ENCODE results near the gene TLL2. TPM values are rescaled to one million over a fixed set of nuclear protein-coding genes. Genes with fewer than 3 reads are reported as not detected.

The TLL2 gene
- total RNA-seq, 1 experiment from 2014 or later, result 0.14 TPM

DNA sequence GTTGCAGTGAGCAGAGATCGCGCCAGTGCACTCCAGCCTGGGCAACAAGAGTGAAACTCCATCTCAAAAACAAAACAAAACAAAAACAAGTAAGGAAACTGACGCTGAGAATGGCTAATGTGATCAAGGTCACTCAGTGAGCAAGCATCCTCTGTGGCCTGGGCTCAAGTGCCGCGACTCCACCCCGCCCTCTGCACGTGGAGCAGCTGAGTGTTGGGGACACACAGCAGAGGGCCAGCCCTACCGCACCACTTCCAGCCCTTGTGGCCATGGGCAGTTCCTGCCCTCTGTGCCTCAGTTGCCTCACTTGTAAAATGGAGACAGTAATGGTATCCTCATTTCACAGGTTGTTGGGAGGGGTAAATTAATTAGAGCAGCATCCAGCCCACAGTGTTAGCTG lies 134.0 kb downstream of the TLL2 start:
- Mint-ChIP-seq H3K27me3 (ENCODE audit: insufficient read depth, unreplicated experiment) (peaks cover 4% of the 10 kb centered on the region), H3K4me3 (ENCODE audit: unreplicated experiment) (no peak overlapping the region), H3K36me3 (ENCODE audit: insufficient read depth, unreplicated experiment) (no peaks in the 10 kb centered on the region), H3K9me3 (ENCODE audit: unreplicated experiment) (no peaks in the 10 kb centered on the region), H3K27ac (ENCODE audit: unreplicated experiment) (no peak overlapping the region), H3K4me1 (ENCODE audit: low read depth, unreplicated experiment) (peaks cover 6% of the 10 kb centered on the region)
- no peaks in the 10 kb centered on the region for H3K36me3 ChIP-seq (ENCODE audit: control insufficient read depth, insufficient read depth, low read length)
- no TSS peak for BruUV-seq (replicated peaks)
- CTCF ChIA-PET, result no interaction called here
- no peaks in the 10 kb centered on the region for H3K27me3 ChIP-seq (replicated peaks; ENCODE audit: control insufficient read depth, insufficient read depth, low read length)
- H3K4me3 ChIP-seq (ENCODE audit: low read depth, low read length), result no peak overlapping the region
- TF ChIP-seq, protein P1, sequence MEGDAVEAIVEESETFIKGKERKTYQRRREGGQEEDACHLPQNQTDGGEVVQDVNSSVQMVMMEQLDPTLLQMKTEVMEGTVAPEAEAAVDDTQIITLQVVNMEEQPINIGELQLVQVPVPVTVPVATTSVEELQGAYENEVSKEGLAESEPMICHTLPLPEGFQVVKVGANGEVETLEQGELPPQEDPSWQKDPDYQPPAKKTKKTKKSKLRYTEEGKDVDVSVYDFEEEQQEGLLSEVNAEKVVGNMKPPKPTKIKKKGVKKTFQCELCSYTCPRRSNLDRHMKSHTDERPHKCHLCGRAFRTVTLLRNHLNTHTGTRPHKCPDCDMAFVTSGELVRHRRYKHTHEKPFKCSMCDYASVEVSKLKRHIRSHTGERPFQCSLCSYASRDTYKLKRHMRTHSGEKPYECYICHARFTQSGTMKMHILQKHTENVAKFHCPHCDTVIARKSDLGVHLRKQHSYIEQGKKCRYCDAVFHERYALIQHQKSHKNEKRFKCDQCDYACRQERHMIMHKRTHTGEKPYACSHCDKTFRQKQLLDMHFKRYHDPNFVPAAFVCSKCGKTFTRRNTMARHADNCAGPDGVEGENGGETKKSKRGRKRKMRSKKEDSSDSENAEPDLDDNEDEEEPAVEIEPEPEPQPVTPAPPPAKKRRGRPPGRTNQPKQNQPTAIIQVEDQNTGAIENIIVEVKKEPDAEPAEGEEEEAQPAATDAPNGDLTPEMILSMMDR (IDR thresholded peaks at IDR 0.05; ENCODE audit: insufficient read depth in 1 of 2, low read depth in 1 of 2, low read length in 1 of 2, severe bottlenecking in 1 of 2, unreplicated experiment in 1 of 2), result no peak
- H3K4me1 ChIP-seq, result peaks cover 5% of the 10 kb centered on the region
- intact Hi-C loops (cut with micrococcal nuclease; ENCODE audit: unreplicated experiment), result no loop called here
- POLR2A ChIA-PET, result no interaction called here
- H3K9me3 ChIP-seq, result no peaks in the 10 kb centered on the region
- DNase-seq, result no peak

DNA sequence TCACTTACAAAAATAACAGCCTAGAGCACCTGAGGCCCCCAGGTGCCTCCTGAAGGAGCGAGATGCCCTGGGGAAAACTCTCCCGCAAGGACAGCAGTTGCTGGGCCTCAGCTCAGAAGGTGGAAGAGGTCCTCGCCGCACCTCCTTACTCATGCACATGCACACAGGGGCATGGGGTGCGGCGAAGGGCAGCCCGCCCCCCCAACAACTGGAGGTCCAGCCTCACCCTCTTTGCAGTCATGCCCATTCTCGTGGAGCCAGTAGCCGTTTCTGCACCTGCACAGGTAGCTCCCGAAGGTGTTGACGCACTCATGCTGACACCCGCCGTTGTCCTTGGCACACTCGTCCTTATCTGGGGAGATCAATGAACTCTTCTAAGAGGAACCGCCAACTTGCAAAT lies 135.0 kb downstream of the TLL2 start:
- Histone ChIP-seq H3K4me3 (ENCODE audit: low read depth, low read length) (no peak overlapping the region), H3K36me3 (ENCODE audit: control insufficient read depth, insufficient read depth, low read length) (no peaks in the 10 kb centered on the region), H3K4me1 (peaks cover 5% of the 10 kb centered on the region), H3K27me3 (replicated peaks; ENCODE audit: control insufficient read depth, insufficient read depth, low read length) (no peaks in the 10 kb centered on the region), H3K9me3 (no peaks in the 10 kb centered on the region)
- CTCF ChIA-PET, result no interaction called here
- intact Hi-C loops (cut with micrococcal nuclease; ENCODE audit: unreplicated experiment), result no loop called here
- POLR2A ChIA-PET, result no interaction called here
- BruUV-seq (replicated peaks), result no TSS peak
- no peak for DNase-seq
- no peaks in the 10 kb centered on the region for H3K9me3 Mint-ChIP-seq (ENCODE audit: unreplicated experiment)
- peaks cover 6% of the 10 kb centered on the region for H3K4me1 Mint-ChIP-seq (ENCODE audit: low read depth, unreplicated experiment)
- H3K27ac Mint-ChIP-seq (ENCODE audit: unreplicated experiment), result no peak overlapping the region
- H3K27me3 Mint-ChIP-seq (ENCODE audit: insufficient read depth, unreplicated experiment), result peaks cover 4% of the 10 kb centered on the region
- TF ChIP-seq, protein P1 (IDR thresholded peaks at IDR 0.05; ENCODE audit: insufficient read depth in 1 of 2, low read depth in 1 of 2, low read length in 1 of 2, severe bottlenecking in 1 of 2, unreplicated experiment in 1 of 2), result no peak
- H3K36me3 Mint-ChIP-seq (ENCODE audit: insufficient read depth, unreplicated experiment), result no peaks in the 10 kb centered on the region
- no peak overlapping the region for H3K4me3 Mint-ChIP-seq (ENCODE audit: unreplicated experiment)

DNA sequence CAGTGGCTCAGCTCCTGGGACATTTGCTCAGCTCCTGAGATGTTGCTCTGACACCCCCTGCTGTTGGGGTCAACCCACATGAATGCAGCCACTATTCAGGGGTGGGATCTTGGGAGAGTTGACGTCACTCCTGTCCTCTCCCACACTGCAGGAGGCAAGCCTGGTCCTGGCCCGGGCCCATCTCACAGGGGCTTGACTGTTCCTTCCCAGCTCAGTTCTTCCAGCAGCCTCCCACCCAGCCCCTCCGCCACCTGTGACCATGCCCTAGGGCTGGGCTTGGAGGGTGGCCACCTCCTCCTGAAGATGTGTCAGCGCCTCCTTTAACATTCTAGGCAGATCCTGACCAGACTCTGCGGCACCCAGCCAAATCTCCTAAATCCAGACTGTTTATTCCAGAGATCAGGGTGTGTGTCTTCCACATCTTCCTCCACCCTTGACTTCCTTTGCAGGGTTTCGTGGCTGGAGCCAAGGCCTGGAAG lies 135.9 kb downstream of the TLL2 start:
- Histone ChIP-seq H3K4me1 (peaks cover 5% of the 10 kb centered on the region), H3K27me3 (replicated peaks; ENCODE audit: control insufficient read depth, insufficient read depth, low read length) (no peaks in the 10 kb centered on the region), H3K36me3 (ENCODE audit: control insufficient read depth, insufficient read depth, low read length) (no peaks in the 10 kb centered on the region), H3K9me3 (no peaks in the 10 kb centered on the region), H3K4me3 (ENCODE audit: low read depth, low read length) (no peak overlapping the region)
- no TSS peak for BruUV-seq (replicated peaks)
- ChIA-PET POLR2A (interaction anchor here (0.6 kb wide), 1 partner anchor 27 kb away, joined by 3 read pairs; no protein-coding TSS in a partner anchor), CTCF (no interaction called here)
- H3K27ac Mint-ChIP-seq (ENCODE audit: unreplicated experiment), result no peak overlapping the region
- no peaks in the 10 kb centered on the region for H3K9me3 Mint-ChIP-seq (ENCODE audit: unreplicated experiment)
- TF ChIP-seq, protein P1 (IDR thresholded peaks at IDR 0.05; ENCODE audit: insufficient read depth in 1 of 2, low read depth in 1 of 2, low read length in 1 of 2, severe bottlenecking in 1 of 2, unreplicated experiment in 1 of 2), result no peak
- intact Hi-C loops (cut with micrococcal nuclease; ENCODE audit: unreplicated experiment), result no loop called here
- no peak overlapping the region for H3K4me3 Mint-ChIP-seq (ENCODE audit: unreplicated experiment)
- no peaks in the 10 kb centered on the region for H3K36me3 Mint-ChIP-seq (ENCODE audit: insufficient read depth, unreplicated experiment)
- peaks cover 3% of the 10 kb centered on the region for H3K27me3 Mint-ChIP-seq (ENCODE audit: insufficient read depth, unreplicated experiment)
- peaks cover 6% of the 10 kb centered on the region for H3K4me1 Mint-ChIP-seq (ENCODE audit: low read depth, unreplicated experiment)
- DNase-seq, result no peak
